ENCODE measurements around the gene NELFA.
"Not testable (repeated sequence)": the region's sequence is repeated elsewhere in the genome, so short reads cannot be mapped to it uniquely, and the experiment has no call there.

The NELFA gene

GRCh38 chr4:1993718-1994516, 14.9 kb downstream of the NELFA start:
- not testable (repeated sequence) for DNase-seq

DNA sequence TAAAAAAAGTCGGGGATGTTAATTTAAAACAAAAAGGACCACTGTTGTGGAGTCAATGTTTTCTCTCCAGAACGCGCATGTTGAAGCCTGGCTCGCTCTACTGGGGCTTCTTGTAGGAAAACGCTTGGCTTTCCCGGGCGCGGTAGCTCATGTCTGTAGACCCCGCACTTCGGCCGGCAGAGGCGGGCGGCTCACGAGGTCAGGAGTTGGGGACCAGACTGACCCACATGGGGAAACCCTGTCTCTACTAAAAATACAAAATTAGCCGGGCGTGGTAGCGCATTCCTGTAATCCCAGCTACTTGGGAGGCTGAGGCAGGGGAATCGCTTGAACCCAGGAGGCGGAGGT, 15.6 kb downstream of the NELFA start:
- no peak for DNase-seq

DNA sequence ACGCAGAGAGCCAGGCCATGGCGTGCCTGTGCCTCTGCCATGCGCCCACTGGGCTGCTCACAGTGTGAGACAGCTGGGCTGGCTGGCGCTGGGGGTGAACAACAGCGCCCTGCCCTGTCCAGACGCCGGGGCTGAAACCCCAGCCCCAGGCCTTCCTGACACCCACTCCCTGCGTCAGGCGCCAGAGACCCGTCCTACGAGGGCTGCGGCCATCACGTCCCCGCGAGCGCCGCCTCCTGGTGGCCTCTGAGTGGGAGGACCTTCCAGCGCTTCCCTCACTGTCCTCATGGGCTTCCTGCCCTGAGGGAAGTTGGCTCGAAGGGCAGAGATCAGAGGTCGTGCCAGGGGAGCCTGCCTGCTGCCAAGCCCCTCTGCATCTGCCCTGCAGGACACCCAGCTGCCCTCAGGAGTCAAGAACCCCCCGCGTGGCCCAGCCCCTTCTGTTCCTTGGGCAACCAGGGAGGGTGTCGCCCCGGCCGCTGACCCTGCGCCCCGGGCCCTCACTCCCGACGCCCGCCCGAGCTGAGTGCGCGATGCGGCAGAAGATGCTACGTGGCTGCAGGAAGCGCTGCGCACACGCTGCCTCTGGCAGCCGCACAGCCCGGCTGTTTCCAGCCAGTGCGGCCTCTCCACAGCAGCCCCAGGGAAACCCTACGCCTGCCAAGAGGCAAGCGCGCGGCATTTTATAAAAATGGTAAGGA, 16.2 kb downstream of the NELFA start:
- no peak for DNase-seq

GRCh38 chr4:1991596-1992434, 17.0 kb downstream of the NELFA start:
- no peak for DNase-seq

GRCh38 chr4:1991087-1991486, 17.7 kb downstream of the NELFA start:
- DNase-seq: no peak

- no peak for DNase-seq
Measured at GRCh38 chr4:1990676-1991075, 18.1 kb downstream of the NELFA start.

DNA sequence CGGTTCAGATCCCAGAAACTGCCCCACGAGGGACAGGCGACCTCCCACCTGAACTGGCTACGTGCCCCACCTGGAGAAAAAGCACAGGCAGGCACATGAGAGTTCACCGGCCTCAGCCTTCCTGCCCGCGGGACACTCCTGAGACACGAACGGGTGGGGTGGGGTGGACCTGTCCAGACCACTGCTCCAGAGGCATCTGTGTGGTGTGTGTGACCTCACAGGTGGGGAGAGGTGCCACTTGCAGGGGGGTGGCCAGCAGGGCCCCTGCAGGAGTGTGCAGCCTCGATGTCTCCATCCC, 18.5 kb downstream of the NELFA start:
- no peak for DNase-seq

DNA sequence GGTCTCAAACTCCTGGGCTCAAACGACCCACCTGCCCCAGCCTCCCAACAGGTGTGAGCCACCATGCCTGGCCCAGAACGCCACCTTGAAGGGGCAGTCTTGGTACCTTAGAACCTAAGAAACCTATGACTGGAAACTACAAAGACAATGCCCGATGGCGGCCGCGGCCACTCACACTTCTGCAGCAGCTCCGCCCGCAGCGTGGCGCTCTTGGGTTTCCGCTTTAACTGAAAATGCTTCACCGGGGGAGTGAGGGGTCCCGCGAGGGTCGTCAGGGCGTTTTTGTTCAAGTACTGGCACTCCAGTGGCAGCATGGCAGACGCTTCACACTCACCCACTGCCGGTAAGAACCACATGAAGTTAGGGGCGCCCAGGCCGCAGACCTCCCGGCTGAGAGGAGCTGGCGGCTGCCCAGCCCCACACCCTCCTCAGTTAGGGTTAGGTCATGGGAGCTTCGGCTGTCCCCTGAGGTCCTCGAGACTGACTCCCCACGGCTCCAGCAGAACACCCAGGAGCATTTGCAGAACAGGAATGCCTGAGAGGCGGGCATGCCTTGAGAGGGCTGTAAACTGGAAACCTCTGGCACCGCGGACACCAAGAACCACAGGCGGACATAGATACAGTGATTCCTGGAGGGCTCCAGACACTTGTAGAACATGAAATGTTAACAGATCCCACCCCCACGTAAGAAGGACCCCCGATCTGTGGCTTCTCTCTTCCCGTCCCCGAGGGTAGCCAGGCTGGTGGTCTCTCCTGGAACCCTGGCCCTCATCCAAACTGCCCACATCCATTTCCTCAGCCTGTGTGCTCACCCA, 19.0 kb downstream of the NELFA start:
- no peak for DNase-seq

DNA sequence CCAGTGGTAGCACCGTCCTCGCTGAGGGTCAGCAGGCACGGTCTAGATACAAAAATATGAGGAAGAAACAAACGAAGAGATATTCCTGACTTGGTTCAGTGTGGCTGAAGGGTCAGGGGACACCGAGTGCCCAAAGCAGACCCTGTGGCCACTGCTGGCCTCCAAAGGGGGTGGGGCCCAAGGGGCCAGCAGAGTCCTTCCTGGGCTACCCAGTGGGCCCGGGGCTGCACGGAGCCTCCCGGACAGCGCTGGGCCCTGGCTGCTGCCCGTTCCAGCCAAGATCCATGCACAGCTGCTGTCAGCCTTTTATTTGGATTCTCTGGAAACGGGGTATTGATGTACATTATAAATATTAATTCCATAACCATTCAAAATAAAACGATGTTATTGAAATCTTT, 20.4 kb downstream of the NELFA start:
- DNase-seq: no peak

- no peak for DNase-seq
Measured at GRCh38 chr4:1987721-1988326, 20.9 kb downstream of the NELFA start.

GRCh38 chr4:1987296-1987695, 21.5 kb downstream of the NELFA start:
- no peak for DNase-seq

GRCh38 chr4:1986578-1987210, 22.1 kb downstream of the NELFA start:
- DNase-seq: no peak

- DNase-seq: no peak
Measured at GRCh38 chr4:1985780-1986577, 22.8 kb downstream of the NELFA start.

DNA sequence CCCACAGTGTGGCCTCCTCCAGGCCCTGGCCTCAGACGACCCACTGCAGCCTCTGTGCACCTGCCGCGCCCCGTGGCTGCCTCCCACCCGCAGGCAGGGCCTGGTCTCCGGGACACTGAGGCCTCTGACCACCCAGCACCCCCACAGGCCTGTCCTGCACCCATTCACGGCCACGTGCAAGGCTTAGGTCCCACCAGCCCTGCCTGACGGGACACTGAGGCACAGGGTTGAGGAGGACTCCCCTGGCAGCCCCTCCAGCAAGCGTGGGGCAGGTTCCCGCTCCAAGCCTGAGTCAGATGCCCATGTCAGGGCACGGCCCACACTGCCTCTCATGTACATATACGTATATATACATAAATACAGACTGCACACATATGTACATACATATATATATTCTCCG, 23.5 kb downstream of the NELFA start:
- no peak for DNase-seq

DNA sequence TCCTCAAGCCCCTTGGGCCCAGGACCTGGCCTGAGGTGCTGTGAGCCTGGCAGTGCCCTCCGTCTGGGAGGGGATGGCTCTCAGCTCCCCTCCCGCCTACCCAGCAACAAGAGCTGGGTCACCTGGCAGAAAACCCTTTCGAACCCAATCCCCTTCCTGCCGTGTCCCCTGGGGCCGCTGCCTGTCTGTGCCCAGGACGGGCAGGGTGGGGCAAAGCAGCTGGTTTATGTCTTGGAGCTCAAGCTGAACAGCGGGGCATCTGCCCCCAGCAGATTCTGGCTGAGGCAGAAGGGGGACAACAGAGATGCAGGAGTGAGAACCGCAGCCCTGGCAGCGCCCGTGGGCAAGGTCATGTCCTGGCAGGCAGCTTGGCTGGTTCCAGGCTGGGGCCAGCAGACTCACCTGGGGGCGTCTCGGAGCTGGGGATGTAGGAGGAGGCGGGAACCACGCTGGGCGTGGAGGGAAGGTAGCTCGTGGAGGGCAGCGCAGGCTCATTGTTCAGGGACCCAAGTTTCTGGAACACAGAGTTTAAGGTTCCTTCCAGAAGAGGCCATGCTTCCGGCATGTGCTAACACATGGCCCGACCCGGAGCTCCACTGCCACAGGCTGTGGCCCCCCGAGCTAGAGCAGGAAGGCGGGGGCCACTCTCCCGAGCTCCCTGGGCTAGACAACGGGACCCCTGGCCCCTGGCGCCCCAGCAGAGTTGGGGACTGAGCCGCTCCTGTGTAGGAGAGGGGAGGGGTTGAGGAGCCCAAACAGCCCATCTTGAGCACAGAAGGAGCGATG, 24.2 kb downstream of the NELFA start:
- DNase-seq: no peak

DNA sequence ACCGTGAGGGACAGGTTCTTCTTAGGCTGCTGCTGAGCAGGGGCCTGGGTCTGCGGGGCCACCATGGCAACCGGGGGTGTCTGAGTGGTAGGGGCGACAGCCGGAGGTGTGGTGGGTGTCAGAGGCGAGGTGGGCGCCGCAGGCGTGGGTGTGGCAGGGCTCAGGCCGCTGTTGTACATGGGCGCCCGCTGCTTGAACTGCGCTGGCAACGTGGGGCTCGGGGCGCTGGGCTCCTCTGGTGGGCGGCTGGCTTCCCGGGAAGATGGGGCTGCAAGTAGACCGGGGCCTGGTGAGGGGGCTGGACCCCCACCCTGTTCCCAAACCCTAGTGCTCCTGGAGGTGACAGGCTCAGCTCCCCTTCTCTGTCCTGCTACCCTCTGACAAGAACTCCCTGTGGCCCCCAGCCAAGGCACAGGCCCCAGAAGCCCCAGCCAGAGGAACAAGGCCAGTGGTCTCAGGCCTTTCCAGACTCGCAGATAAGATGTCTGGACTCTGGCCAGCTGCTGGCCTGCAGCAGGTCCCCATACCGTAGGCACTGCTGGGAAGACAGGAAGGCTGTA, 24.8 kb downstream of the NELFA start:
- DNase-seq: no peak

GRCh38 chr4:1983053-1983845, 25.5 kb downstream of the NELFA start:
- no peak for DNase-seq

DNA sequence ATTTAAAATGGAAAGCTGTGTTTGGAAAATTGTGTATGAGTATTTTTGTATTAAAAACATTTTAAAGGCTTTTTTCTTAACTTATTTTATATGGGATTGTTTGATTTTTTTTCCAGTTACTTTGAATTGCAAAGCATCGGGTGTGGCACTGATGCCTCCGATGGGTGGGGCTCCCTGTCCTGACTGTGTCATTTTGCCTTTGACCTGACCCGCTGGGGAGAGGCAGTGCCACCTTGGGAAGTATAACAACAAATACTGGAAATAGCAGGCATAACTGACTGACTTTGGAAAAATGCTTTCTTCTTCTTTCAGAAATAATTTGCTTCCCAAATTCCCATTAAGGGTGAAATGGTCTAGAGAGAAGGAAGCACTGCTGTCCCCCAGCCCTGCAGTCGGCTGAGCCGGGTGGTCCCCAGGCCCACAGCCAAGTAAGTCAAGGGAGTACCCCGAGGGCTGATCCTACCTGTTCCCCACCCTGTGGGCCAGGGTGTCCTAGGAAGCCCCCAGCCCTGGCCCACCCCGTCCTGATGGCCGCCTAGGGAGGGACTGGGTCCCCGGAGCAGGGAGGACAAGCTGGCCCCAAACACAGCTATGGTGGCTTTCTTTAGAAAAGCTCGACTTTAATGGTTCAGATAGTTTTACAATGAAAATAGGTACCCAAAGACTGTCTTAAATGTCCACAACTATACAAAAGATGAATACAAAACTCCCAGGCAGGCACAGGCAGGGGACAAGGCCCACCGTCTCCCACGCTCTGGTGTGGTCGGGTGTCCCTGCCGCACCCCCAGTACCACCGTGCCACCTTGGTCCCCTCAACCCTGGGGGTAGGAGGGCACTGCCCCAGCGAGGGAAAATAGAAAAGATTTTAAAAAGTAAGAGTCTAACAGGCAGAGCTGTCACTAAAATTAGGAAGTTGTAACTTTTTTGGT, 26.4 kb downstream of the NELFA start:
- no peak for DNase-seq

All from SHP77 treated with DMSO at 0.1 percent for 48 hours (cell line).